Measurements from ENCODE around the gene ZNF254. TPM values are rescaled to one million over a fixed set of nuclear protein-coding genes. Genes with fewer than 3 reads are reported as not detected.
"Not testable (repeated sequence)": the region's sequence is repeated elsewhere in the genome, so short reads cannot be mapped to it uniquely, and the experiment has no call there.

Gene ZNF254
- 10 to 100 TPM; 30.9 to 47.8 (median 33.0) TPM for polyA plus RNA-seq (ENCODE audit: insufficient read length in 4 of 4)

DNA sequence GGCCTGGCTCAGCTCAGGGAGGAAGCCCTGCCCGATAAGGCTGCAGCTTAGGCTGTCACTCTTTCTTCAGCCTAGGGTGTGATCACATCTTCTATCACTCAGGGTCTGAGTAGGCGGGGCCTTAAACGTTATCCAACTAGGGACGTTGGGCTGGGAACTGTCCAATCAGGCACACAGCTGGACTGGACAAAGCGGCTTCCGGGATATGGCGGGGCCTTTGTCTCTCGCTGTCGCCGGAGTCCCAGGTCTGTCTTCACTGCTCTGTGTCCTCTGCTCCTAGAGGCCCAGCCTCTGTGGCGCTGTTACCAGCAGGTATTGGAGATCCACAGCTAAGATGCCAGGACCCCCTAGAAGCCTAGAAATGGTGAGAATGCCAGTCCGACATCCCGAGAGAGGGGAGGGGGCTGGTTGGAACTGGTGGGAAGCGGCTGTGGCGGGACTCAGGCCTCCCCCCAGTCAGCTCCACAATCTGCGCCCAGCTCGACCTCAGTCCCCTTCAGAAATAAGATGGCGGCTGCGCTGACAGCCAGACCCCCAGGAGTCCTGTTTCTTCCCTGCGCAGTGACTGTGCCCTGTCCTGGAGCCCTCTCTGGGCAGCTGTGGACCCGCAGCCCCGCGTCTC, at the start of gene ZNF254:
Gene ZNF254, plus strand, starts transcription at position 214 of the 622 bp plus-strand sequence. Its CDS starts 121 bp downstream, at position 335.
- DNase-seq (ENCODE audit: low read depth in 4 of 4, low spot score in 3 of 4): peak; percentile 91 to 94 (median 92)

DNA sequence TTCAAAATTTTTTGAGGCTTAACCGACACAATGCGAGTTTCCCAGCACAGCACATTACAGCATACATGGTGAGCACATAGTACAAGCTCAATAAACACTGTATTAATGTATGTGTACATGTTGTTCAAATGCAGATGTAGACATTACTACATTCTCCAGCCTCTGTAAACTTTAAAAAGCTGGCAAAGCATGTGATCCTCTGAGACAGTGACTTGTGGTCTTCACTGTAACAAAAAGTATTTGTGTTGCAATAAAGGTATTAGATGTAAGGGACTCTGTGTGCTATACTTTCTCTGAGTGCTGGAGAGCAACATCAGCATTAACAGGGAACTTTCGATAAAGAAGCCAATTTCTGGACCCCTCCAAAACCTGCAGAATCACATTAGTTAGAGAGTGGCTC, 46.4 kb upstream of the ZNF254 start:
- DNase-seq (ENCODE audit: low read depth in 4 of 4, low spot score in 3 of 4): no peak

DNA sequence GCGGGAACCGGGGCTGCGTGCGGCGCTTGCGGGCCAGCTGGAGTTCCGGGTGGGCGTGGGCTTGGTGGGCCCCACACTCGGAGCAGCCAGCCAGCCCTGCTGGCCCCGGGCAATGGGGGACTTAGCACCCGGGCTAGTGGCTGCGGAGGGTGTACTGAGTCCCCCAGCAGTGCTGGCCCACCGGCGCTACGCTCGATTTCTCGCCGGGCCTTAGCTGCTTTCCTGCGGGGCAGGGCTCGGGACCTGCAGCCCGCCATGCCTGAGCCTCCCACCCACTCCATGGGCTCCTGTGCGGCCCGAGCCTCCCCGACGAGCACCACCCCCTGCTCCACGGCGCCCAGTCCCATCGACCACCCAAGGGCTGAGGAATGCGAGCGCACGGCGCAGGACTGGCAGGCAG, 45.7 kb upstream of the ZNF254 start:
- DNase-seq (ENCODE audit: low read depth in 4 of 4, low spot score in 3 of 4): not testable (repeated sequence)

DNA sequence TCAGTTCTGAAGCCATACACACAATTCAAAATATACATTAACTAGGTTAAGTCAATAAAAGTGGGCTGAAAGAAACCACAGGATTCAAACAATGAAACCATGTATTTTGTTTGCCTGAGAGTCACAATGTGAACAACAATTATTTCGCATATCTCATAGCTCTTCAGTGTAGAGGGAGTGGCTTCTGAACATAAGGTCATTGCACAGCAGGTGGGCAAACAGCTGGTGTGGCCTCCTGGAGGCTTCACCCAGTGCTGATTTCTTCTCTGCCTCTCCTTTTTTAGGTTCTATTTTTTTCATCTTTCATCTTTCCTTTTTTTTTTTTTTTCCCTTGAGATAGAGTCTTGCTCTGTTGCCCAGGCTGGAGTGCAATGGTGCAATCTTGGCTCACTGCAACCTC, 40.4 kb upstream of the ZNF254 start:
- DNase-seq (ENCODE audit: low read depth in 4 of 4, low spot score in 3 of 4): no peak

DNA sequence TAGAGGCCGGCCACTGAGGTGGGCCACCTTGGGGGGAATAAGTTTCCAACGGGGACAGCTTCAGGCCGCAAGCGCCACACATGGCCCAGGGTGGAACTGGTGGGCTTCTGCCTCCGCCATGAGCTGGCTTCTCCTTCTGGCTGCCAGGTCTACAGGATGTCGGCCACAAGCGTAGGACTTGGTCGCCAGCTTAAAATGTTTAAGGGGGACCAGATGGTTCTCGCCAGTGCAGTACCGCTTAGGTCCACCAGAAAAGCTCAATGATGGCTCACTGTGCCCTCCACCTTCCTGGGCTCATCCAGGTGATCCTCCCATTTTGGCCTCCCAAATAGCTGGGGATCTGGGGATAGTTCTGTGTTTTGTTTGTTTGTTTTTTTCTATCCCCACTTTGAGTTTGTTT, 38.7 kb upstream of the ZNF254 start:
- no peak for DNase-seq (ENCODE audit: low read depth in 4 of 4, low spot score in 3 of 4)

DNA sequence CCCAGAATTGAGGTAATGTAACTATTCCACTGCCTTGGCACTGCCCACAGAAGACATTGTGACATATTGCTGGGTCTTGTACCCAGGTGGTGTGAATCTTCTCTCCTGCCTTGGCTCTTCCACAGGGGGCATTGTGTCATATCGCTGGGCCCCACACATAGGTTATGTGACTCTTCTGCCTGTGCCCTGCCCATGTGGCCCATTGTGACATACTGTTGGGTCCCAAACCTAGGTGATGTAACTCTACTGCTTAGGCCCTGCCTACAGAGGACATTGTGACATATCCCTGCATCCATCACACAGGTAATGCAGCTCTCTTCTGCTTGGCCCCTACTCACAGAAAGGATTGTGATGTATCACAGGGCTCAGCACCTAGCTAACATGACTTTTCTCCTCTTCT, 37.5 kb upstream of the ZNF254 start:
- DNase-seq (ENCODE audit: low read depth in 4 of 4, low spot score in 3 of 4): no peak

DNA sequence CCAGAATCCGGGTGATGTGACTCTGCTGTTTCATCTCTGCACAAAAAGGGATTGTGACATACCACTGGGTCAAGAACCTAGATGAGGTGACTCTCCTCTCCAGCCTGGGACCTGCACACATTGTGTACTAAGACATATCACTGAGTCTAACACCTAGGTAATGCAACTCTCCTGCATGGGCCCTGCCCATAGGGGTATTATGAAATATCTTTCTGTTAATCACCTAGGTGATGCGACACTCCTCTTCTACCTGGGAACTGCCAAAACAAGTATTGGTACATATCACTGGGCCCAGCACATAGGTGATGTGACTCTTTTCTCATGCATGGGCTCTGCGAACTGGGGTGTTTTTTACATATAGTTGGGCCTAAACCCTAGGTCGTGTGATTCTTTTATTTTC, 35.5 kb upstream of the ZNF254 start:
- DNase-seq (ENCODE audit: low read depth in 4 of 4, low spot score in 3 of 4): no peak

DNA sequence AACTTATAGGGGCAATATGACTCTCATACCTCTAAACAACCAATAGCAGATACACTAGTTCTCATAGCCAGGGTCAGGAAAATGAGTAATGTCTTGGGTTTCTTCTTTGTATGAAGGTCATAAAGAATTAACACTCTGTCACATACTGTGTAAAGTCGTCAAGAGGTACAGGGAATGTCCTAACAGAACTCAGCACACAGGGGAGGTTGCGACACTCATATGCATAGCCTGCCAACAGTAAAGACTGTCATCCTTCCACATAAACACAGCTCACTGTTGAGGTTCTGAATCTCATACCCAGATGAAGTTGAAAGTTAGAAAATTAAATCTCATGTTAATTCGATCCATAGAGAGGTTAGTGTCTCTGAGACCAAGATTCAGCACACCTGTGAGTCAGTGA, 34.2 kb upstream of the ZNF254 start:
- DNase-seq (ENCODE audit: low read depth in 4 of 4, low spot score in 3 of 4): no peak

DNA sequence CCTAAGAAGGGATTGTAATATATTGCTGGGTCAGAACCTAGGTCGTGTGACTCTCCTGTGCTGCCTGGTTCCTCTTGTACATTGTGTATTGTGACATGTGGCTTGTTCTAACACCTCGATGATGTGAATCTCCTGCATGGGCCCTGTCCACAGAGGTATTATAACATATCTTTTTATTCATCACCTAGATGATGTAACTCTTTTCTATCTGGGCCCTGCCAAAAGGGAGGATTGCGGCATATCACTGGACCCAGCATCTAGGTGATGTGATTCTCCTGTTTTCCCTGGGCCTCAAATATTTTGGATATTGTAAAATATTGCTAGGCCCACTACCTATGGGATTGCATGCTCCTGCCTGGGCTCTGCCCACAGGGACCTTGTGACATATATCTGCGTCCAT, 33.4 kb upstream of the ZNF254 start:
- DNase-seq (ENCODE audit: low read depth in 4 of 4, low spot score in 3 of 4): no peak

DNA sequence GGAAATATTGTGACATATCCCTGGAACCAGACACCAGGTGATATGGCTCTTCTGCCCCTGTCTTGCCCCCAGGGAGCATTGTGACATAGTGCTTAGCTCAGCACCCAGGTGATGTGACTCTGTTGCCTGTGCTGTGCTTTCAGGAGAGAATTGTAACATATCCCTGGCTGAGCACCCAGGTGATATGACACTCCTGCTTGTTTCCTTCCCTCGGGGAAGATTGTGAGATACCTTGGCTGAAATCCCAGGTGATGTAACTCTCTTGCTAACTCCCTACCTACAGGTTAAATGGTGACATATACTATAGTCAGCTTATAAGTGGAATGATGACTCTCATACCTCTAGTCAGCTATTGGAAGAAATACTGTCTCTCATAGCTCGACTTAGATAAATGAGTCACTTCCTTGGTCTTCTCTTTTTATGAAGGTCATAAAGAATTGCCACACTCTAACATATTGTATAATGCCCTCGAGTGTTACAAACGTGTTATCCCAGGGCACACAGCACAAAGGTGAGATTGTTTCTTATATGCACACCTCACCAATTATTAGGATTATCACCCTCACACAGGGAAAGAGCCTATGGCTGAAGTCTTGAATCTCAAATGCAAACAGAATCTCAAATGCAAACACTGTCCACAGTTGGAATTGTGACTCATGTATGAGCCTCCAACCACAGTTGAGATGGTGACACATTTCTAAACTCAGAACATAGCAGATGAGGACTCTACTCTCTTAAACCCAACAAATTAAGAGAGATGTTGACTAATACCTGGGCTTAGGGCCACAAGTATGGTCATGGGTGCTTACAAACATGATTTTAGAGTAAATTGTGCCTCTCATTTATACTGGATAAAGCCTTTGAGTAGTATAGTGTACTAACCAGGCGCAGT, 32.7 kb upstream of the ZNF254 start:
- no peak for DNase-seq (ENCODE audit: low read depth in 4 of 4, low spot score in 3 of 4)

DNA sequence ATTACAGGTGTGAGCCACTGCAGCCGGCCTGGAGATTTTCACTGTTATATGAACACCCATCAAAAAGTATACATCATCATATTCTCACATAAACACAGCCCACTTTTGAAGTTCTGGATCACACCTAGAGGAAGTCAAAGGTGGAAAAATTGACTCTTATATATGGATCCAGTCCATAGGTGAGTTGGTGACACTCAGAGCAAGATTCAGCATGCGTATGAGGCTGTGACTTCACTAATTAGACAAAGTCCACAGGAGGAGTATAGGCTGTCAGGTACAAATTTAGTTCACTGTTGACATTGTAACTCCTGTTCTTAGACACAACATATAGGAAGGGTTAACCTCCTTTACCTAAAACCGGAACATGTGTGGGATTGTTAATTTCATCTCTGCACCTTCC, 31.4 kb upstream of the ZNF254 start:
- DNase-seq (ENCODE audit: low read depth in 4 of 4, low spot score in 3 of 4): no peak

DNA sequence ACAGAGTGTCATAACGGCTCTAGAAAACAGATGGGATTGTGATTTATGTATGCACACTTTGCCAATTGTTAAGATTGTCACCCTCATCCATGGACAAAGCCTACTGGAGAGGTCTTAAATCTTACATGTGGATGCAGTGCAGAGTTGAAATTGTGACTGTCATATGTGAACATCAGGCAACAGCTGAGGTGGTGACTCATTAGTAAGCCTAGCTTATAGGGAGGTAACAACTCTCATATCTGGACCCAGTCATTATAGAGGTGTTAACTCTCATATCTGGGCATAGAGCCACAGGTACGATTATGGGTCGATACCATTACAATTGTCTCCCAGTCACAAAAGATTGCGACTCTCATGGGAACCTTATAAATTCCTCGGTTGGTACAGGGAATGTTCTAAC, 29.8 kb upstream of the ZNF254 start:
- DNase-seq (ENCODE audit: low read depth in 4 of 4, low spot score in 3 of 4): no peak

DNA sequence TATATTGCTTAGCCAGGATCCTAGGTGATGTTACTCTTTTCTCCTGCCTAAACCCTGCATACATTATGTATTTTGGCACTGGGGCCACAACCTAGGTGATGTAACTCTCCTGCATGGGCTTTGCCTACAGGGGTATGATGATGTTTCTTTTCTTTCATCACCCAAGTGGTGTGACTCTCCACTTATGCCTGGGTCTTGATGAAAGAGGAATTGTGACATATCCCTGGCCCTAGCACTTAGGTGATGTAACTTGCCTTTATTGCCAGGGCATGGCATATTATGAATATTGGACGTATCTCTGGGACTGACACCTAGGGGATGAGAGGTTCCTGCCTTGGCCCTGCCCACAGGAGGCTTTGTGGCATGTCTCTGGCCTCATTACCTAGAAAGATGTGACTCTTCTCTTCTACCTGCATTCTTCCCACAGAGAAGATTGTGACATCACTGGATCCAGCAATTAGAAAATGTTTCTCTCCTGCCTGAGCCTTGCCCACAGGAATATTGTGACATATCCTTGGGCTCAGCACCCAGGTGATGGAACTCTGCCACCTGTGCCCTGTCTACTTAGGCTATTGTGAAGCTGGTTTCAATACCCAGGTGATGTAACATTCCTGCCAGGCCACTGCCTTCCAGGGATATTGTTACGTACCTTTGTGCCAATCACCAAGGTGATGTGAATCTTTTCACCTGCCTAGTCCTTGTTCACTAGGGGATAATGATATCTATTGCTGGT, 27.3 kb upstream of the ZNF254 start:
- no peak for DNase-seq (ENCODE audit: low read depth in 4 of 4, low spot score in 3 of 4)

DNA sequence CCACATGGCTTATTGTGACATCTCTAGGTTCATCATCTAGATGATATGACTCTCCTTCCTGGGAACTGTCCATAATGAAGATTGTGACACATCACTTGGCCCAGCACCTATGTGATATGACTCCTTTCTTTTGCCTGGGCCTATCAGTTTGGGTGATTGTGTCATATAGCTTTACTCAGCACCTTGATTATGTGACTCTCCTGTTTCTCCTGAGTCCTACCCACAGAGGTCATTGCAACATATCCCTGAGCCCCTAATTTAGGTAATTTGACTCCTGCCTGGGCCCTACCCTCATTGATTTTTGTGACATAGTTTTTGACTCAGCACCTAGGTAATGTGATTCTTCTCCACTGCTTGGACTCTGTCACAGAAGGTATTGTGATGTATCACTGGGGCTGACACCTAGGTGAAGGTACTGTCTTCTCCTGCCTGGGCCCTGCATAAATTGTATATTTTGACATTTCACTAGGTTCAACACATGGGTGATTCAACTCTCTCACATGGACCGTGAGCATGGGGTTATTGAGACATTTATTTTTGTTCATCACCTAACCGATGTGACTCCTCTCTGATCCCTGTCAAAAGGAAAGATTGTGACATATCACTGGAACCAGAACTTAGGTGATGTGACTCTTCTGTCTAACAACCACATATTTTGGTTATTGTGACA, 26.2 kb upstream of the ZNF254 start:
- no peak for DNase-seq (ENCODE audit: low read depth in 4 of 4, low spot score in 3 of 4)

DNA sequence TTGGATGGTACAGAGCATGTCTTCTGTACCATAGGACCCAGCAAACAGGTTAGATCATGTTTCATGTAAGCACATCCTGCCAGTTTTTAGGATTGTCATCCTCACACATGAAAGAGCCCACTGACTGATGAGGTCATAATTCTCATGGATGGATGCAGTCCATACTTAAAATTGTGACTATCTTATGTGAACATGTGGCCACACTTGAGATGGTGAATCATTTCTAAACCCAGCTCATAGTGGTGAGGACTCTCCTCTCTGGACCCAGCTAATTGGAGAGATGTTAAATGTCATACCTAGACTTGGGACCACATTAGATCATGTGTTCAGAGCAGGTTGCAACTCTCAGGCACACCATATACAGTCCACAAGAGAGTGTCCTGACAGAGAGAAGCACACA, 24.8 kb upstream of the ZNF254 start:
- DNase-seq (ENCODE audit: low read depth in 4 of 4, low spot score in 3 of 4): no peak

DNA sequence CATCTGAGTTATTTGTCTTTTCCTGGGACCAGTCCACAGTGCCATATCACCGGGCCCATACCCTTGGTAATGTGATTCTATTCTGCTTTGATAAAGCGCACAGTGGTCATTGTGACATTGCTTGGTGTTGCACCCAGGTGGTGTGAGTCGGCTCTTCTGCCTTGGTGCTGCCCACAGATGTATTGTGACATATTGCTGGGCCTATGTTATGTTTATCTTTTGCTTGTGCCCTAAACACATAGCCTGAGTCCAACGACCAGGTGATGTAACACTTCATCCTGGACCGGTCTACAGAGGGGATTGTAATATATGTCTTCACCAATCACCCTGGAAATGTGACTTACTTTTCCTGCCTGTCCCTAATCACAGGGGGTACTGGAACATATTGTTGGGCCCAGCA, 23.7 kb upstream of the ZNF254 start:
- no peak for DNase-seq (ENCODE audit: low read depth in 4 of 4, low spot score in 3 of 4)

DNA sequence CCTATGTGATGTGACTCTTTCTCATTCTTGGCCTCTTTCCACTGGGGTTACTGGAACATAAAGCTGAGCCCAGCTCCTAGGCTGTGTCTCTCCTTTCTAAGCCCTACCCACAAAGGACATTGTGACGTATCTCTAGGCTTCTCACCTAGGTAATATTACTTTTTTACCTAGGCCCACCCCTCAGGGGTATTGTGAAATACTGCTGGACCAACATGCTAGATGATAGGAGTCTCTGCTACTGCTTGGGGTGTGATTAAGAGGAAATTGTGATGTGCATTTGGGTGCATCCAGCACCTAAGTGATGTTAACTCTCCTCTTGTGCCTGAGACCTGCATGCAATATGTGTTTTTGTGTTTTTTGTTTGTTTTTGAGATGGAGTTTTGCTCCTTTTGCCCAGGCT, 22.8 kb upstream of the ZNF254 start:
- no peak for DNase-seq (ENCODE audit: low read depth in 4 of 4, low spot score in 3 of 4)

DNA sequence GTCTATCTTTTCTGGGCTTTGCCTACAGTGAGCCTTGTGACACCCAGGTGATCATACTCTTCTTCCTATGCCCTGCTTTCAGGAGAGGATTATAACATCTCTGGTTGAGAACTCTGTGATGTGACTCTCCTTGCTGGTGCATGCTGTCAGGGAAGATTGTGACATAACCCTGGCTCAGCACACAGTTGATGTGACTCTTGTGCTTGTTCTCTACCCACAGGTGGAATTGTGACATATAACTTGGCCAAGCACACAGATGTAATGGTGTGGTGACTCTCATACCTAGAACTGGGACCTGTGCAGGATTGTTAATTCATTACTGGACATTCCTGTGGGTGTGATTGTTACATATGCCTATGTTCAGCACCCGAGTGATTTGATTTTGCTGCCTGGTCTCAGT, 21.7 kb upstream of the ZNF254 start:
- DNase-seq (ENCODE audit: low read depth in 4 of 4, low spot score in 3 of 4): no peak

DNA sequence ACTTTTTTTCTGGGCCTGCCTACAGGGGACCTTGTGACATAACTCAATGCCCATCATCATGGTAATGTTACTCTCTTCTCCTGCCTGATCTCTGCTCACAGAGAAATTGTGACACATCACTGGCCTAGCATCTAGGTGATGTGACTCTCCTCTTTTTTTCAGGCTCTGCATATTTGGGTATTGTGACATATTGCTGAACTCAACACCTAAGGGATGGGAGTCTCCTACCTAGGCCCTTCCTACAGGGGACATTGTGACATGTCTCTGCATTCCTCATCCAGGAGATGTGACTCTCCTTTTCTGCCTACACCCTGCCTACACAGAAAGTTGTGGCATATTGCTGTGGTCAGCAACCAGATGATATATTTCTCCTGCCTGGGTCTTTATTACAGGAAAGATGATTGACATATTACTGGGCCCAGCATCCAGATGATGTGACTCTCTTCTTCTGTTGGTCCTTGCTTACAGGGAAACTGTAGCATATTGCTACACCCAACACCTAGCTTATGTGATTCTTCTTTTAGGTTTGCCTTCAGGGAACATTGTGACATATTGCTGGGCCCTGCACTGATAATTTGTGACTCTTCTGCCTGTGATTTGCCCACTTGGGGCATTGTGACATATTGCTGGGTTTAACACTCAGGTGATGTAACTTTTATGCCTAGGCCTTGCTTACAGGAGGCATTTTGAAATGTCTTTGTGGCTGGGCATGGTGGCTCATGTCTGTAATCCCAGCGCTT, 21.0 kb upstream of the ZNF254 start:
- no peak for DNase-seq (ENCODE audit: low read depth in 4 of 4, low spot score in 3 of 4)

DNA sequence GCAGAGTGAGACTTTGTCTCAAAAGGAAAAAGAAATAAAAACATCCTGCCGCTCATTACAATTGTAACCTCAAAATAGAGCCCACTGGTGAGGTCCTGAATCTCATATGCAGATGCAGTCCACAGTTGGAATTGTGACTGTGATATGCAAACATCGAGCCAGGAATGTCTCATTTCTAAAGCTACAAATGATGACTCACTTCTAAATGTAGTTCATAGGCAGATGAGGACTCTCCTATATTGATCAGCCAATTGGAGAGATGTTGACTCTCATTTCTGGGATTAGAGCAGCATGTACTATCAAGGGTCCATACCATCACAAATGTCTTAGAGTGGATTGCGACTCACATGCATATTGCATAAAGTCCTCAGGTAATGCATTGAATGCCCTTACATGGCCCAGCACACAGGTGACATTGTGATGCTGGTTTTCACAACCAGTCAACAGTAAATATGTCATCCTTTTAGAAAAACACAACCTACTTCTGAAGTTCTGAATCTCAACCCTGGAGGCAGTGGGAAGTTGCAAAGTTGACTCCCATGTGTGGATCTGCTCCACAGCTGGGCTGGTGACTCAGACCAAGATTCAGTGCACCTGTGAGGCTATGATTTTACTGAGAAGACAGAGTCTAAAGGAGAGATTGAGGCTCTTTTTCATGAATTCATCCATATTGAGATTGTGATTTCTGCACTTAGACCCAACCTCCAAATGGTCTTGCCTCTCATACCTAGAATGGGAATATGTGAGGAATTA, 16.9 kb upstream of the ZNF254 start:
- DNase-seq (ENCODE audit: low read depth in 4 of 4, low spot score in 3 of 4): no peak

Data from left renal pelvis (tissue), 4 donors.